ENCODE results near the gene ARAP3.

The ARAP3 gene

DNA sequence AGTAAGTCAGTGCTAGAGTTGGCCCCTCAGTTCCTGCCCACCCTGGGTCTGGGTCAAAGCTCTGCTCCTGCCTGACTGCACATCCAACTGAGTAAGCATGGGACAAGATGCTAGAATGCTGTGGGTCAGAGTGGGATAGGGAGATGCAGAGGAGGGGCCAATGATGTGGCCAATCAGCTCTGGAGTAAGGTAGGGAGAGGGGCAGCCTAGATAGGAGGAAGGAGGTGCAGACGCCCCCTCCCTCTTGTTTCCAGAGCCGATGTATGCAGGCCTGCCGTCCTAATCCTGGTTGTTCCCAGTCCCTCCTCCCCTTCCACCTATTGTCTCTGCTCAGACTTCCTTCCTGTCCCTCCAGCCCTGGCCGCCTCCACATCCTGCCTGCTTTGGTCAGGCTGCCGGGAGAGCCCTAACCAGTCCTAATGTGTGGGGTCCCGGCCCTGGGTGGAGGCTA is 1.3 kb downstream of the ARAP3 start:
- peak overlapping the region; percentile 92; the same call in 1 of the 2 replicates for H3K9ac ChIP-seq (ENCODE audit: low read depth, low read length)
- peak overlapping the region; percentile 90 for H3K4me3 ChIP-seq (ENCODE audit: low read length)
- peaks cover 34% of the 10 kb centered on the region for H3K36me3 ChIP-seq (ENCODE audit: insufficient read depth, low read depth, low read length)
- H3K9me3 ChIP-seq (ENCODE audit: insufficient read depth, low read depth, low read length) = no peaks in the 10 kb centered on the region
- H3K27ac ChIP-seq (ENCODE audit: low read length) = peak overlapping the region; percentile 98
- peaks cover 24% of the 10 kb centered on the region for H3K4me1 ChIP-seq (ENCODE audit: insufficient read depth, low read length)
- H3K27me3 ChIP-seq (ENCODE audit: insufficient read depth, low read length) = no peaks in the 10 kb centered on the region

DNA sequence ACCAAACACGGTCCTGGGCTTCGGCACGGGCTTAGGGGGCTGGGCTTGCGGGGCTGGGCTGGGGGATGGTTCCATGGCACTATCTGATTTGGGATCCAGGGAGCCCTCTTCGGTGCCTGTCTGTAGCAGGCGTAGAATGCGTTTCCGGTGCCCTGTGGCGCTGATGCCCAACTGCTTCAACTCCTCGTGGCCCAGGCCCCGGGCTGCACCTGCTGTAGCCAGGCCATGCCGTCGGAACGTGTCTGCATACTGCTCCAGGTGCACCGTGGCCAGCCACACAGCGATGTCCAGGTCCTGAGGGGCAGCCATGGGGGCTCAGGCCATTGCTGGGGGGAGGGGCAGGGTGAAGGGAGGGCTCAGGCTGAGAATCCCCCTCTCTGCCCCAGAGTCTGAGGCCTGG is 1.9 kb downstream of the ARAP3 start:
- peak overlapping the region; percentile 52 for H3K27ac ChIP-seq (ENCODE audit: low read length)

DNA sequence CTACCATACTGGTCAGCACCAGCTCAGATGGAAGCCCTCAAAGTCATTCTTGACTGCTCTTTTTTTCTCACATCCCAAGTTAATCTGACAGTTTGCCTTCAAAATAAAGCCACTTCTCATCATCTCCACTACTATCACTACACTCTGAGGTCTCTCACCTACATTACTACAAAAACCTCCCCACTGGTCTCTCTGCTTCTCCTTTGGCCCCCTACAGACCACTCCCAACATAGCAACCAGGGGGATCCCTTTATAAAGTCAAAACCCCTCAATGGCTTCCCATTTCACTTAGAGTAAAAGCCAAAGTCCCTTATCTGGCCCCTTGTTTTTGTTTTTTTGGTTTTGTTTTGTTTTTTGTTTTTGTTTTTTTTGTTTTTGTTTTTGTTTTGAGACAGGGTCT is 4.6 kb downstream of the ARAP3 start:
- no peak overlapping the region for H3K27ac ChIP-seq (ENCODE audit: low read length)
- no peak overlapping the region for H3K9ac ChIP-seq (ENCODE audit: low read depth, low read length)
- H3K27me3 ChIP-seq (ENCODE audit: insufficient read depth, low read length) = no peaks in the 10 kb centered on the region
- no peak overlapping the region for H3K4me3 ChIP-seq (ENCODE audit: low read length)
- H3K36me3 ChIP-seq (ENCODE audit: insufficient read depth, low read depth, low read length) = peaks cover 41% of the 10 kb centered on the region
- H3K9me3 ChIP-seq (ENCODE audit: insufficient read depth, low read depth, low read length) = no peaks in the 10 kb centered on the region
- H3K4me1 ChIP-seq (ENCODE audit: insufficient read depth, low read length) = peaks cover 17% of the 10 kb centered on the region

More for the DNA sequence above, 1.9 kb downstream of the ARAP3 start:
- Histone ChIP-seq H3K9ac (ENCODE audit: low read depth, low read length) (peak overlapping the region; percentile 51; the same call in 1 of the 2 replicates), H3K36me3 (ENCODE audit: insufficient read depth, low read depth, low read length) (peaks cover 34% of the 10 kb centered on the region), H3K9me3 (ENCODE audit: insufficient read depth, low read depth, low read length) (no peaks in the 10 kb centered on the region), H3K27me3 (ENCODE audit: insufficient read depth, low read length) (no peaks in the 10 kb centered on the region), H3K4me1 (ENCODE audit: insufficient read depth, low read length) (peaks cover 24% of the 10 kb centered on the region), H3K4me3 (ENCODE audit: low read length) (peak overlapping the region; percentile 90; the same call in 1 of the 2 replicates)

DNA sequence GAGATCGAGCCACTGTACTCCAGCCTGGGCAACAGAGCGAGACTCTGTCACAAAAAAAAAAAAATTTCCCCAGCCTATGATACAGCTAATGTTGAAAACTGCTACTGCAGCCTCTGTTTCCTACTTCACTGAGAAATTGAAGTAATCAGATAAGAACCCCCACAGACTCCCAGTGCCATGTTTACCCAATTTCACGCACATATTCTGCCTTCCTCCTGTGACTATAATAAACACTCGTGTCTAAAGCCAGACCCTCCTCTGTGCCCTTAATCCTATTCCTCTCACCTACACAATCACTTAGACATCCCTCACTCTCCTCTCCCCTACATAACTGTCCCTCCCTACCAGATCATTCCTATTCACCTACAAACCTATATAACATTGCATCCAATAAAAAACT is 6.4 kb downstream of the ARAP3 start:
- no peaks in the 10 kb centered on the region for H3K9me3 ChIP-seq (ENCODE audit: insufficient read depth, low read depth, low read length)
- peaks cover 58% of the 10 kb centered on the region for H3K36me3 ChIP-seq (ENCODE audit: insufficient read depth, low read depth, low read length)
- peaks cover 9% of the 10 kb centered on the region; the same call in 1 of the 2 replicates for H3K4me1 ChIP-seq (ENCODE audit: insufficient read depth, low read length)
- no peak overlapping the region for H3K4me3 ChIP-seq (ENCODE audit: low read length)
- H3K27ac ChIP-seq (ENCODE audit: low read length) = no peak overlapping the region
- H3K9ac ChIP-seq (ENCODE audit: low read depth, low read length) = no peak overlapping the region
- no peaks in the 10 kb centered on the region for H3K27me3 ChIP-seq (ENCODE audit: insufficient read depth, low read length)

DNA sequence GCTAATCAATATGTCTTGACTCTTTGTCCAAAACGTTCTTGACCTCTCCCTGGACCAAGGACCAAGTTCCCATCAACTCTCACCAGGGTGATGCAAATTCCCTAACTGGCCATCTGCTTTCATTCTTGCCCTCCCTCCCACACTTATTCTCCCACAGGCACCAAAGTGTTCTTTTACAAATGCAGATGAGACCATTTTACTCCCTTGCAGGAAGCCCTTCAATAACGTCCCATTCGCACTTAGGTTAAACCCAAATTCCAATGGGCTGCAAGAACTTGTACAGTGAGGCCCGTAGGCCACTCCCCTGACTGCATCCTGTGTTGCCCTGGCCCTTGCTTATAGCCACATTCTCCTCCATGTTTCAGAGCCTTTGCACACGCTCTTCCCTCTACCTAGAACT is 7.3 kb downstream of the ARAP3 start:
- Histone ChIP-seq H3K9me3 (ENCODE audit: insufficient read depth, low read depth, low read length) (no peaks in the 10 kb centered on the region), H3K4me1 (ENCODE audit: insufficient read depth, low read length) (peaks cover 6% of the 10 kb centered on the region; the same call in 1 of the 2 replicates), H3K27me3 (ENCODE audit: insufficient read depth, low read length) (no peaks in the 10 kb centered on the region), H3K36me3 (ENCODE audit: insufficient read depth, low read depth, low read length) (peaks cover 62% of the 10 kb centered on the region), H3K9ac (ENCODE audit: low read depth, low read length) (peak overlapping the region; percentile 60; the same call in 1 of the 2 replicates), H3K4me3 (ENCODE audit: low read length) (peak overlapping the region; percentile 15; the same call in 1 of the 2 replicates), H3K27ac (ENCODE audit: low read length) (peak overlapping the region; percentile 60)

DNA sequence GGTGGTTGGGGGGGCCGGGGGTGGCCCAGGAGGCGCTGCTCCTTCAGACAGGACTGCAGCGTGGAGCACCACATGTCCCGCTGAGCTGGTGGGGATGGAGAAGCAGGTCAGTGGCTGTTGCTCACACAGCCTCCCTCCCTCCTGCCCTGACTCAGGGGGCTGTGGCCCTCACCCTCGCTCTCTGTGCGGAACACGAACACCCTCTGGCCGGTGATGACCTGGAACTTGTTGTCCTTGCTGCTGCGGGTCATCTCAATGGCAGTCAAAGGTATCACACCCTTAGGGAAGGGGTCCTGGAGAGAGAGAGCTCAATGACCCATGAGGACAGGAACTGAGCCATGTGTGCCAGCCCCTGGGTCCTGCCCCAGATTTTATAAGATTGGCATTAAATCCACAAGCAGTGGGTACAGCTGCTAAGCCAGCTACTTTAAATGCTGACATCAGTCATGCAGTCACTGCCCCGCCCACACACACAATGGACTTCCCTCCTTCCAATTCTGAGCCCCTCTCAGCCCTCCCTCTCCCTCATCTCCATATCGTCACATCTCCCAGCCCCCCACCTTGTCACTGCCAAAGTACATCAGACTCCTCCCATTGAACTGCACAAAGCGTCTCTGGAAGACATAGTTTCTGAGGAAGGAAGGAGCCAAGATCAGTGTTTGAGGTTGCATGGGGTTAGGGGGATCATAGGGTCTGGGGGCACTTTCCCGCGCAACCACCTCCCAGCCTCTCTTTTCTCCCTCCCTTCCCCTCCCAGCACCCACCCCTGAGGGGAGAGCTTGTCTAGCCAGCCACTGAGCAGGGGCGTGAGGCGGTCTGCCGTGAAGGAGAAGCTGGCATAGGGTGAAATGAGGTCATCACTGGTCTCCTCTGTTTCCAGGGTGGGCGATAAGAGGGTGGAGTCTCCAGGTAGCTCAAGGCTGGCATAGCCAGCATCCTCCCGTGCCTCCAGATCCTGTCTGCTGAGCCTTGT is 8.9 kb downstream of the ARAP3 start:
- no peak overlapping the region for H3K27ac ChIP-seq (ENCODE audit: low read length)
- peaks cover 62% of the 10 kb centered on the region for H3K36me3 ChIP-seq (ENCODE audit: insufficient read depth, low read depth, low read length)
- no peaks in the 10 kb centered on the region for H3K27me3 ChIP-seq (ENCODE audit: insufficient read depth, low read length)
- H3K9me3 ChIP-seq (ENCODE audit: insufficient read depth, low read depth, low read length) = no peaks in the 10 kb centered on the region
- H3K9ac ChIP-seq (ENCODE audit: low read depth, low read length) = peak overlapping the region; percentile 34; the same call in 1 of the 2 replicates
- H3K4me1 ChIP-seq (ENCODE audit: insufficient read depth, low read length) = peaks cover 6% of the 10 kb centered on the region; the same call in 1 of the 2 replicates
- no peak overlapping the region; the same call in 1 of the 2 replicates for H3K4me3 ChIP-seq (ENCODE audit: low read length)

DNA sequence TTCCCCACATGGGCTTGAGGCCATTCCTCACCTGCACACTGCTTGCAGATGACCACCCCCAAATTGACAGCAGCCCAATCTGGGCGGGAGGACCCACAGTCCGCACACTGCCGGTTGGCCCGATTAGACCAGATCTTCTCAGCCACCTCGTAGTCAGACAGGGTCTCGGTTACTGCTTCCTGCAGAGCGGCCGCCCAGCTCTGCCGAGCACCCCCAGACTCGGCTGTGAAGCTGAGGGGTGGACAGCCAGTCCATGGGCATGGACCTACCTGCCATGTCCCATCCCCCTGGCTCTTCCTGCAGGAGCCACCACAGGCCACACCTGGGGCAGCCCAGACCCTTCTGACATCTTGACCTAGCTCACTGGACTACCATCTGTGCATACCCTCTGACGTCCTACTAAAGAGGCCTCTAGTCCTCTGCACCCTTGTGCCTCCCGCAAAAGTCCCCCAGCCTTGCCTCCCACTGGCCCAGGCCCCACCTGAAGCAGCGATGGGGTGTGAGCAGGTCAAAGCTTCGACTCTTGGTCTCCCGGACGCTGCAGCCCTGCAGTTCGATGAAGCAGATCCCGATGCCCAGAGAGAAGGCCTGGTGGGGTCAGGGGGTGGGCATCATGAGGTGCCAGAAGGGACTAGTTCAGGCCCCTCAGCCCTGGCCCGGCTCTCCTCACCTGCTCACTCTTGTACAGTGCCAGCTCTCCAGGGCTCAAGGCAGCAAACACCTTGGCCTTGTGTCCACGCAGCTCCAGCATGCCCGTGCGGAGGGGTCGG is 9.8 kb downstream of the ARAP3 start:
- H3K9ac ChIP-seq (ENCODE audit: low read depth, low read length) = no peak overlapping the region
- H3K36me3 ChIP-seq (ENCODE audit: insufficient read depth, low read depth, low read length) = peaks cover 58% of the 10 kb centered on the region
- no peaks in the 10 kb centered on the region for H3K27me3 ChIP-seq (ENCODE audit: insufficient read depth, low read length)
- H3K9me3 ChIP-seq (ENCODE audit: insufficient read depth, low read depth, low read length) = no peaks in the 10 kb centered on the region
- no peak overlapping the region for H3K4me3 ChIP-seq (ENCODE audit: low read length)
- peaks cover 6% of the 10 kb centered on the region; the same call in 1 of the 2 replicates for H3K4me1 ChIP-seq (ENCODE audit: insufficient read depth, low read length)
- H3K27ac ChIP-seq (ENCODE audit: low read length) = no peak overlapping the region

DNA sequence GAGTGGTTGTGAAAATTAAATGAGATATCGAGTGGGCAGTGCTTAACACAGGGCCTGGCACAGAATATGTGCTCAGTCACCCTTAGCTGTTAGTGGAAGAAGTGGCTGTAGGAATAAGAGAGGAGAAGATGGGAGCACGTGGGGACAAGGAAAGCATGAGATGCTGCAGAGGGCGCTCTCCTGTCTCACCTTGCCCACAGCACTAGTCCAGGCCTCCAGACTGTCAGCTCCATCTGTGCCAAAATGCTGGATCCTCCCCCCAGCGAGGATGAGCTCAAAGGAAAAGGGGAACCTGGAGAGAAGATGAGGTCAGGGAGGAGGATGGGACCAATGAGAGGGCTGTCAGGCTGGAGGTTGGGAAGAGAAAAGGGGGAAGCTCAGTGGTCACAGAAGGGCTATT is 12.5 kb downstream of the ARAP3 start:
- peaks cover 5% of the 10 kb centered on the region; the same call in 1 of the 2 replicates for H3K4me1 ChIP-seq (ENCODE audit: insufficient read depth, low read length)
- no peak overlapping the region for H3K27ac ChIP-seq (ENCODE audit: low read length)
- H3K9ac ChIP-seq (ENCODE audit: low read depth, low read length) = no peak overlapping the region
- H3K9me3 ChIP-seq (ENCODE audit: insufficient read depth, low read depth, low read length) = no peaks in the 10 kb centered on the region
- H3K4me3 ChIP-seq (ENCODE audit: low read length) = no peak overlapping the region
- no peaks in the 10 kb centered on the region for H3K27me3 ChIP-seq (ENCODE audit: insufficient read depth, low read length)
- peaks cover 54% of the 10 kb centered on the region for H3K36me3 ChIP-seq (ENCODE audit: insufficient read depth, low read depth, low read length)

DNA sequence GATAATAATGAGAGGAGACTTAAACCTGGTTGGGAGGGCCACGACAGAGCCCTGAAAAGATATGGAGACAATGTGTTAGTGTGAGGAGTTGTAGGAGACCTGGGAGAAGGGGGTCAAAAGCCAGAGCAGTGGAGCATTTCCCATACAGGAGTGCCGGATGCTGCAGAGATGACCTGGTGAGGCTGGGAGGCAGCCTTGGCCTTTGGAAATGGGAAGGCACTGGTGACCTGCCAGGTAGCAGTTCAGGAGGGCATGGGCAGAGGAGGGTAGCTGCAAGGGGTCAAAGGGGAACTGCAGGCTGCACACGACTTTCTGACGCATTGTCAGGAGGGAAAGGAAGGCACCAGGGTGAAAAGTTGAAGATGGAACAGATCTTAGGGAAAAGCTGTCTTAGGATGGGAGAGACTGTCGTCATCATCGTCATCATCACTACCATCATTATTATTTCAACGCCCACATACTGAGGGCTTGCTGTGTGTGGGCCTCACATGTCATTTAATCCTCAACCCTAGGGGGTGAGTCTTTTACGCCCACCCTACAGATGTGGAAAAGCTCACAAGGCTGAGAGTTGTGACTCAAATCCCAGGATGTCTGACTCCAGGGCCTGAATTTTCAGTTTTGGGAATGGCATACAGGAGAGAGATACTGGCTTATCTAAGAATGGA is 13.3 kb downstream of the ARAP3 start:
- peaks cover 62% of the 10 kb centered on the region for H3K36me3 ChIP-seq (ENCODE audit: insufficient read depth, low read depth, low read length)
- H3K27ac ChIP-seq (ENCODE audit: low read length) = no peak overlapping the region
- no peak overlapping the region for H3K9ac ChIP-seq (ENCODE audit: low read depth, low read length)

DNA sequence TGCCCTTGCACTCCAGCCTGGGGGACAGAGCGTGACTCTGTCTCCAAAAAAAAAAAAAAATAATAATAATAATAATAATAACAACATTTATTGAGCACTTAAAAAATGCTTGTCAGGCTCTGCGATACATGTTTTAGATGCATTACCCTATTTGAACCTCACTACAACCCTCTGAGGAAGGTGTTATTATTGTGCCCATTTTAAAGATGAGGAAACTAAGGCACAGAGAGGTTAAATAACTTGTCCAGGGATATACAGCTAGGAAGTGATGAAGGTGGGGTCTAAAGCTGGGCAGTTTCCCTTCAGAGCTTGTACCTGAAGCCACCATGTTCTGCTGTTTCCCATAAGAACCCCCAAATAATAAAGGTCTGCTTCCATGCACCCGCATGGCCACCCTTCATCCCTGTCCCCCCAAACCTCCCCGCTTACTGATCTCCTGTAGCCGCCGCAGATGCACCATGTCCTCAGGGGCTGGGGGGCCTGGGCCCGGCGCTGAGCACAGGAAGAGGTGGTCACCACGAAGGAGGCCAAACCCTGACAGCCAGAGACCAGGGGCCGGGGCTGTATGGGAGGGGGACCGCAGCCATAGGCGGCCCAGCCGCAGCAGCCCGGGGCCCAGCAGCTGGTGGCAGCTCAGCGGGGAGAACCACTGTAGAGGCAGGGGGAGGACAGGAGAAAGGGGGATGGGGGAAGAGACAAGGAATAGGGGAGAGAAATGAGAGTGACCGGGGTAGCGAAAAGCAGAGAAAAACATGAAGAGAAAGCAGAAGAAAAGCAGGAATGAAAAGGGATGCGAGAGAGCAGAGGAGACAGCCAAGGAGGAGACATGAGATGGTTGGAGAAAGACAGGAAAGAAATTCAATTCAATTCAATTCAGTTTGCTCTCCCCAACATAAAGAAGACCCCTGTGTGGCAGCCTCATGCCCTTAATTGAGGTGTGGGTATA is 15.8 kb downstream of the ARAP3 start:
- H3K9me3 ChIP-seq (ENCODE audit: insufficient read depth, low read depth, low read length) = no peaks in the 10 kb centered on the region
- no peaks in the 10 kb centered on the region for H3K4me1 ChIP-seq (ENCODE audit: insufficient read depth, low read length)
- no peak overlapping the region for H3K9ac ChIP-seq (ENCODE audit: low read depth, low read length)
- peaks cover 68% of the 10 kb centered on the region for H3K36me3 ChIP-seq (ENCODE audit: insufficient read depth, low read depth, low read length)
- no peaks in the 10 kb centered on the region for H3K27me3 ChIP-seq (ENCODE audit: insufficient read depth, low read length)
- H3K4me3 ChIP-seq (ENCODE audit: low read length) = no peak overlapping the region
- no peak overlapping the region for H3K27ac ChIP-seq (ENCODE audit: low read length)

More for the DNA sequence above, 13.3 kb downstream of the ARAP3 start:
- H3K27me3 ChIP-seq (ENCODE audit: insufficient read depth, low read length) = no peaks in the 10 kb centered on the region
- H3K4me3 ChIP-seq (ENCODE audit: low read length) = no peak overlapping the region
- no peaks in the 10 kb centered on the region for H3K4me1 ChIP-seq (ENCODE audit: insufficient read depth, low read length)
- H3K9me3 ChIP-seq (ENCODE audit: insufficient read depth, low read depth, low read length) = no peaks in the 10 kb centered on the region

Data from iPS-20b (cell line).